ENCODE results near the gene SERPINA9. TPM values are rescaled to one million over a fixed set of nuclear protein-coding genes. Genes with fewer than 3 reads are reported as not detected.

The SERPINA9 gene
- total RNA-seq, 4 donors from 2014 or later: not detected

DNA sequence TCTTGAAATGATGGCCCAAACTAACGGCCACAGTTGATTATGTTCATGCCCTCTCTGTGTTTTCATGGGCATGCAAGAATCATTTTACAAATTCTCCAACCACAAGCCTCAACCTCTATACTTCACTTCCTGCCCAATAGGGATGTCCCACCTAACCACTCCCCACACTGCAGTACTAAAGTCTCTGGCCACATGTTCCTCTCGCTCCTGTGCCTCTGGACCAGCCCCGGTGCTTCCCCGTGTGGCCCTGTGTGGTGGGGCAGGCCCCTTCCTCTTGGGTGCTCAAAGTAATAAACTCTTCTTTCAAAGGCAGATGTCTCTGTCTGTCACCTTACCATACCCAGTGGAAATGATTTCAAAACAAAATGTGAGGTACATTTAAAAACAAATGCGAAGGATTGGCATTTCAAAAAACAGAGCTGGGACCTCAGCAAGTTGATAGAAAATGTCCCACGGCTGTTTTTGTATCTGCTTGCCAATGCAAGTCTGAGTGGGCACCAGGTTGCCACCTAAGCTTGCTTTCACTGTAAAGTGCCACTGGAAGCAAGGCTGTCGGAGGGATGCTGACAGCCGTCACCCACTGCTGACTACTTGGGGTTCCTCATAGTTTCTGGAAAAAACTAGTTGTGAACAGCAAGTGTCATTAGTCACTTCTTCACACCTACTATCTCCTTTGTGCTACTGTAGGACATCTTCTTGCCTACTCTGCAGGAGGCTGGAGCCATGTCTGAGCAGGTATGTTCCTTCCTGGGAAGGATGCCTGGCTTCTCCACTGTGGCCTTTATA is 15.2 kb downstream of the SERPINA9 start:
- TF ChIP-seq, protein P1, sequence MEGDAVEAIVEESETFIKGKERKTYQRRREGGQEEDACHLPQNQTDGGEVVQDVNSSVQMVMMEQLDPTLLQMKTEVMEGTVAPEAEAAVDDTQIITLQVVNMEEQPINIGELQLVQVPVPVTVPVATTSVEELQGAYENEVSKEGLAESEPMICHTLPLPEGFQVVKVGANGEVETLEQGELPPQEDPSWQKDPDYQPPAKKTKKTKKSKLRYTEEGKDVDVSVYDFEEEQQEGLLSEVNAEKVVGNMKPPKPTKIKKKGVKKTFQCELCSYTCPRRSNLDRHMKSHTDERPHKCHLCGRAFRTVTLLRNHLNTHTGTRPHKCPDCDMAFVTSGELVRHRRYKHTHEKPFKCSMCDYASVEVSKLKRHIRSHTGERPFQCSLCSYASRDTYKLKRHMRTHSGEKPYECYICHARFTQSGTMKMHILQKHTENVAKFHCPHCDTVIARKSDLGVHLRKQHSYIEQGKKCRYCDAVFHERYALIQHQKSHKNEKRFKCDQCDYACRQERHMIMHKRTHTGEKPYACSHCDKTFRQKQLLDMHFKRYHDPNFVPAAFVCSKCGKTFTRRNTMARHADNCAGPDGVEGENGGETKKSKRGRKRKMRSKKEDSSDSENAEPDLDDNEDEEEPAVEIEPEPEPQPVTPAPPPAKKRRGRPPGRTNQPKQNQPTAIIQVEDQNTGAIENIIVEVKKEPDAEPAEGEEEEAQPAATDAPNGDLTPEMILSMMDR (IDR thresholded peaks at IDR 0.05; ENCODE audit: low read depth): no peak

DNA sequence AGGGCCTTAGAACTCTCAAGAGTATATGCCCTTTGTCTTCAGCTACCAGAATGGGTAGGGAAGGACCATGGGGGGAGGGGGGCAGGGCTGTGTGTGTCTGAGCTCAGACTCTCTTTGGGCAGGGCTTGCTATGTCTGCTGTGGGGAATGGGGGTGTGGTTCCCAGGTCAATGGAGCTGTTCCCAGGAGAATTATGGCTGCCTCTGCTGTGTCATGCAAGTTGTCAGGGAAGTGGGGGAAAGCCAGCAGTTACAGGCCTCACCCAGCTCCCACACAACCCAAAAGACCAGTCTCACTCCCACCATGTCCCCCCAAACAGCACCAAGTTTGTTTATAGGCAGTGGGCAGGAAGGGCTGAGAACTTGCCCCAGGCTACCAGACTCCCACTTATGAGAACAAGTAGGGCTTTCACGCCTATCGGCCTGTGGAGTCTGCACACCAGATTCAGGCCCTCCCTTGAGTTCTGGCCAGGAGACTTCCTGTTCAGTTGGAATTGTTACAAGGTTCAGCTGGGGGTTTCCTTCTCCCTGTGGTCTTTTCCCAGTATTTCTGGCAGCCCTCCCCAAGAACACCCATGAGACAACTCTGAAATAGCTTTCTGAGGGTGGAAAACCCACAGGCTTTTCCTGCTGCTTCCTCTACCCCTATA is 17.3 kb downstream of the SERPINA9 start:
- TF ChIP-seq, protein P1 (IDR thresholded peaks at IDR 0.05; ENCODE audit: low read depth): no peak

DNA sequence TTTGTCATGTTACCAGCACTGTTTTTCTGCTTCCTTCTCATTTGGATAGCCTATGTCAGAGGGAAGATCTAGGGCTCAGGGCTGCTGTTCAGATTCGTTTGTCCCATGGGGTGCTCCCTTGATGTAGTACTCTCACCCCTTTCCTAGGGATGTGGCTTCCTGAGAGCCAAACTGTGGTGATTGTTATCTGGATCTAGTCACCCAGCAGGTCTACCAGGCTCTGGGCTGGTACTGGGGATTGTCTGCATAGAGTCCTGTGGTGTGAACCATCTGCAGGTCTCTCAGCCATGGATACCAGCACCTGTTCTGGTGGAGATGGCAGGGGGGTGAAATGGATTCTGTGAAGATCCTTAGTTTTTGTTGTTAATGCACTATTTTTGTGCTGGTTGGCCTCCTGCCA is 17.9 kb downstream of the SERPINA9 start:
- TF ChIP-seq, protein P1 (IDR thresholded peaks at IDR 0.05; ENCODE audit: low read depth): no peak

DNA sequence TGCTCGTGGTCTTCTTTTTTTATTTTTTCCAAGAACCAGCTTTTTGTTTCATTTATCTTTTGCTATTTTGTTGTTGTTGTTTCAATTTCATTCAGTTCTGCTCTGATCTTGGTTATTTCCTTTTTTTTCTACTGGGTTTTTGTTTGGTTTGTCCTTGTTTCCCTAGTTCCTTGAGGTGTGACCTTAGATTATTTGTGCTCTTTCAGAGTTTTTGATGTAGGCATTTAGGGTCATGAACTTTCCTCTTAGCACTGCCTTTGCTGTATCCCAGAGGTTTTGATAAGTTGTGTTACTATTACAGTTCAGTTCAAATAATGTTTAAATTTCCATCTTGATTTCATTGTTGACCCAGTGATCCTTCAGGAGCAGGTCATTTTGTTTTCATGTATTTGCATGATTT is 20.1 kb downstream of the SERPINA9 start:
- TF ChIP-seq, protein P1 (IDR thresholded peaks at IDR 0.05; ENCODE audit: low read depth): no peak

DNA sequence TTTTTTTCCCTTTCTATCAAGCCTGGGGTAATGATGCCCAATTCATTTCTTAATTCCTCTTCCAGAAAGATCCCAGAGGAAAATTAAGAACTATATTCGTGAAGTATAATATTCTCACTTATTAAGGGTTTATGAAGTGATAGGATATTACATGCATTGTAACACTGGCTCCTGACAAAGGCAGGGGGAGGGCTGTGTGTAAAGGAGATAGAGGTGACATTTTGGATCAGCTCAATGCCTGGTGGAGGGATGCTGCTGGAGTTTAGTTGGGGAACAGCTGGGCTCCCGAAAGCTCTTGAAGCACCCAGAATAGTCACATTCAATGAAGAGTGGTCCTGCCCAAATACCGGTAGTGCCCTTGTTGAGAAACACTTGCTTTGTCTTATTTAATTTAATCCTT is 24.2 kb downstream of the SERPINA9 start:
- TF ChIP-seq, protein P1 (IDR thresholded peaks at IDR 0.05; ENCODE audit: low read depth): no peak

DNA sequence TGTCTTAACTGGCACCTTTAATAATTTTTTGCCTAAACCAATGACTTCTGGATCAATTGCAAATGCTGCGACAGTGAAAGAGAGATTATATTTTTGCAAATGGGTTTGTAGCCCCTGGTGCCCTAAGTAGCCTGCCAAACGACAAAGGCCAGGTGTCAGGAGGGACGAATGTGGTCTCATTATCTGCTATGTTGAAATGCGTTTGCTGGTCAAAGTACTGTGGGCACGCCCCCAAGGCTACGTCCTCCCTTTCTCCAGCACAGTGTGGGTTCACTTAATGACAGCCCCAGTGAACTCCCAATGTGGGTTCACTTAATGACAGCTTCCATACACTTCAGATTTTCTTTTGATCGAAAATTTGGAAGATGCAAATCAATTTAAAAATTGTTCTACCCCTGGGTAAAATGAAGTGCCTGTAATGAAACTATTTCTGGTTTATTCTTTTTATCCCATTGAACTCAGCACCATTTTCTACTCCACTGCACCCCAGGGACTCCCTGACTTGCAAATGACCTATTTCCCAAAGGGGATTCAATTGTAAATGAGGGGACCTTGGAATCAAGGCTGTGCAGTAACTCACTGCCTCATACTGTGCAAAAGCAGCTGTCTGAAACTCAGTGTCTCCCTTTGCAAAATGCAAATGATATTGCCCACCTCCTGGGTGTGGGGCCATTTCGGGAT is 24.8 kb downstream of the SERPINA9 start:
- TF ChIP-seq, protein P1 (IDR thresholded peaks at IDR 0.05; ENCODE audit: low read depth): no peak

DNA sequence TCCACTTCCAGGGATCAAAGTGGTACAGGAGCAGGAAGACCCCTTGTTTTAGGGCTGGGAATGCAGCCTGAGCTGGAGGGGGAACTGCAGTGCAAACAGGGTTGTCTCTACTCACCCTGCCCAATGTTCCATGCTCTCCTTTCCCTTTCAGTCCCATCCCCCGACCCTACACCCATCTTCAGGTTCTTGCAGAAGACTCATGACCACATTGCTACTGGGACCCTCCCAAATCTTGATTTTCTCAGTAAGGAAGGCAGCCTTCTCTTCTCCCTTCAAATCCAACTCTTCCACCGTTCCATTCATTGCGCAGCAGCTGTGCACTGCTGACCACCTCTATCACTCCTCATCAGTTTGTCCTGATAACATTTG is 25.3 kb downstream of the SERPINA9 start:
- TF ChIP-seq, protein P1 (IDR thresholded peaks at IDR 0.05; ENCODE audit: low read depth): no peak
